ENCODE results near the gene OLFM4. TPM values are rescaled to one million over a fixed set of nuclear protein-coding genes. Genes with fewer than 3 reads are reported as not detected.

Gene OLFM4
- total RNA-seq, 1 donor from 2014 or later = not detected

- Histone ChIP-seq H3K4me1 (no peaks in the 10 kb centered on the region), H3K27me3 (ENCODE audit: low read depth) (peaks cover 7% of the 10 kb centered on the region), H3K27ac (no peak overlapping the region), H3K36me3 (no peaks in the 10 kb centered on the region), H3K4me3 (no peak overlapping the region), H3K9me3 (no peaks in the 10 kb centered on the region)
- no peak for ATAC-seq
- intact Hi-C loops (cut with DNase I) = no loop called here
- DNase-seq = no peak
- TF ChIP-seq CTCF (IDR thresholded peaks at IDR 0.05) = no peak
Measured at GRCh38 chr13:53015971-53016370, 12.6 kb upstream of the OLFM4 start.

GRCh38 chr13:53017433-53017970, 11.1 kb upstream of the OLFM4 start:
- H3K4me1 ChIP-seq = no peaks in the 10 kb centered on the region
- TF ChIP-seq CTCF (IDR thresholded peaks at IDR 0.05) = no peak
- no peak overlapping the region for H3K27ac ChIP-seq
- H3K36me3 ChIP-seq = no peaks in the 10 kb centered on the region
- H3K4me3 ChIP-seq = no peak overlapping the region
- DNase-seq (peak; percentile 57), ATAC-seq (peak; percentile 35 to 53)
- H3K27me3 ChIP-seq (ENCODE audit: low read depth) = peaks cover 7% of the 10 kb centered on the region
- intact Hi-C loops (cut with DNase I) = no loop called here
- H3K9me3 ChIP-seq = no peaks in the 10 kb centered on the region

GRCh38 chr13:53018690-53019647, 9.6 kb upstream of the OLFM4 start:
- H3K4me3 ChIP-seq = no peak overlapping the region
- no peaks in the 10 kb centered on the region for H3K36me3 ChIP-seq
- H3K27ac ChIP-seq = no peak overlapping the region
- DNase-seq (no peak), ATAC-seq (no peak)
- no peak for TF ChIP-seq CTCF (IDR thresholded peaks at IDR 0.05)
- H3K27me3 ChIP-seq (ENCODE audit: low read depth) = peaks cover 7% of the 10 kb centered on the region
- H3K9me3 ChIP-seq = no peaks in the 10 kb centered on the region
- no peaks in the 10 kb centered on the region for H3K4me1 ChIP-seq
- intact Hi-C loops (cut with DNase I) = no loop called here

- Histone ChIP-seq H3K4me3 (no peak overlapping the region), H3K9me3 (no peaks in the 10 kb centered on the region), H3K4me1 (no peaks in the 10 kb centered on the region), H3K36me3 (no peaks in the 10 kb centered on the region), H3K27ac (no peak overlapping the region), H3K27me3 (ENCODE audit: low read depth) (peaks cover 7% of the 10 kb centered on the region)
- intact Hi-C loops (cut with DNase I) = no loop called here
- ATAC-seq = no peak
- no peak for TF ChIP-seq CTCF (IDR thresholded peaks at IDR 0.05)
- no peak for DNase-seq
Measured at GRCh38 chr13:53020764-53021335, 7.8 kb upstream of the OLFM4 start.

- intact Hi-C loops (cut with DNase I) = no loop called here
- Histone ChIP-seq H3K27me3 (ENCODE audit: low read depth) (peaks cover 7% of the 10 kb centered on the region), H3K27ac (no peak overlapping the region), H3K4me1 (no peaks in the 10 kb centered on the region), H3K36me3 (no peaks in the 10 kb centered on the region), H3K4me3 (no peak overlapping the region), H3K9me3 (no peaks in the 10 kb centered on the region)
- no peak for TF ChIP-seq CTCF (IDR thresholded peaks at IDR 0.05)
- ATAC-seq (no peak), DNase-seq (no peak)
Measured at GRCh38 chr13:53023246-53023645, 5.4 kb upstream of the OLFM4 start.

Data from lower lobe of right lung (tissue), 2 donors.